ENCODE data around the gene PNPLA5. TPM values are rescaled to one million over a fixed set of nuclear protein-coding genes. Genes with fewer than 3 reads are reported as not detected.

The PNPLA5 gene
- total RNA-seq, 8 experiments from 2014 or later = 0.09 to 0.33 (median 0.18) TPM; not detected in 2

GRCh38 chr22:43845981-43846380, 45.8 kb downstream of the PNPLA5 start:
- ATAC-seq (replicated peaks in 6 of 8) = no peak
- 51 to 100% (median 94%) methylated on average over 1 to 7 of the region's 11 CpGs; no CpG with 5 or more reads in 2 of the 10 experiments for WGBS, 10 experiments
- Histone ChIP-seq H3K4me3 (no peak overlapping the region), H3K4me1 (replicated peaks in 1 of 2) (peaks cover 8 to 15% of the 10 kb centered on the region in 2 donors), H3K27ac (no peak overlapping the region)
- in situ Hi-C loops (cut with MboI; ENCODE audit: low pct_unique_long_range_greater_than_20kb in 2 of 9, low sequenced_read_pairs in 9 of 9, unreplicated experiment in 9 of 9) = loop anchor here in 1 of 9 experiments (25.0 kb wide), 1 partner anchor 459 kb away; no protein-coding TSS in a partner anchor

GRCh38 chr22:43844560-43845545, 47.0 kb downstream of the PNPLA5 start:
- H3K27ac ChIP-seq = no peak overlapping the region
- ATAC-seq (replicated peaks in 6 of 8) = no peak
- in situ Hi-C loops (cut with MboI; ENCODE audit: low pct_unique_long_range_greater_than_20kb in 2 of 9, low sequenced_read_pairs in 9 of 9, unreplicated experiment in 9 of 9) = loop anchor here in 1 of 9 experiments (25.0 kb wide), 1 partner anchor 458 kb away; no protein-coding TSS in a partner anchor
- peaks cover 8 to 15% of the 10 kb centered on the region in 2 donors for H3K4me1 ChIP-seq (replicated peaks in 1 of 2)
- H3K4me3 ChIP-seq = no peak overlapping the region
- WGBS, 10 experiments = 18 to 76% (median 64%) methylated on average over 2 to 5 of the region's 31 CpGs; no CpG with 5 or more reads in 7 of the 10 experiments

GRCh38 chr22:43843783-43844530, 47.9 kb downstream of the PNPLA5 start:
- in situ Hi-C loops (cut with MboI; ENCODE audit: low pct_unique_long_range_greater_than_20kb in 2 of 9, low sequenced_read_pairs in 9 of 9, unreplicated experiment in 9 of 9) = loop anchor here in 1 of 9 experiments (25.0 kb wide), 1 partner anchor 457 kb away; no protein-coding TSS in a partner anchor
- peak in 3 of 8 experiments; percentile 11 to 63 (median 14) for ATAC-seq (replicated peaks in 6 of 8)
- 56 to 100% (median 80%) methylated on average over 1 to 11 of the region's 21 CpGs for WGBS, 10 experiments

GRCh38 chr22:43841742-43842141, 50.1 kb downstream of the PNPLA5 start:
- ATAC-seq (replicated peaks in 6 of 8) = no peak
- H3K4me1 ChIP-seq (replicated peaks in 1 of 2) = no peaks in the 10 kb centered on the region
- 65 to 100% (median 92%) methylated on average over 2 to 7 of the region's 21 CpGs; no CpG with 5 or more reads in 6 of the 10 experiments for WGBS, 10 experiments
- no peak overlapping the region for H3K4me3 ChIP-seq
- in situ Hi-C loops (cut with MboI; ENCODE audit: low pct_unique_long_range_greater_than_20kb in 2 of 9, low sequenced_read_pairs in 9 of 9, unreplicated experiment in 9 of 9) = loop anchor here in 1 of 9 experiments (25.0 kb wide), 1 partner anchor 454 kb away; no protein-coding TSS in a partner anchor
- H3K27ac ChIP-seq = no peak overlapping the region

More at GRCh38 chr22:43843783-43844530, 47.9 kb downstream of the PNPLA5 start:
- peaks cover 7 to 11% of the 10 kb centered on the region in 2 donors for H3K4me1 ChIP-seq (replicated peaks in 1 of 2)
- no peak overlapping the region for H3K4me3 ChIP-seq
- no peak overlapping the region for H3K27ac ChIP-seq

- WGBS, 10 experiments = 60 to 87% methylated on average over 1 to 6 of the region's 16 CpGs; no CpG with 5 or more reads in 8 of the 10 experiments
- in situ Hi-C loops (cut with MboI; ENCODE audit: low pct_unique_long_range_greater_than_20kb in 2 of 9, low sequenced_read_pairs in 9 of 9, unreplicated experiment in 9 of 9) = loop anchor here in 1 of 9 experiments (25.0 kb wide), 1 partner anchor 454 kb away; no protein-coding TSS in a partner anchor
- no peak for ATAC-seq (replicated peaks in 6 of 8)
These were observed 51.0 kb downstream of the PNPLA5 start for GRCh38 chr22:43840851-43841250.

DNA sequence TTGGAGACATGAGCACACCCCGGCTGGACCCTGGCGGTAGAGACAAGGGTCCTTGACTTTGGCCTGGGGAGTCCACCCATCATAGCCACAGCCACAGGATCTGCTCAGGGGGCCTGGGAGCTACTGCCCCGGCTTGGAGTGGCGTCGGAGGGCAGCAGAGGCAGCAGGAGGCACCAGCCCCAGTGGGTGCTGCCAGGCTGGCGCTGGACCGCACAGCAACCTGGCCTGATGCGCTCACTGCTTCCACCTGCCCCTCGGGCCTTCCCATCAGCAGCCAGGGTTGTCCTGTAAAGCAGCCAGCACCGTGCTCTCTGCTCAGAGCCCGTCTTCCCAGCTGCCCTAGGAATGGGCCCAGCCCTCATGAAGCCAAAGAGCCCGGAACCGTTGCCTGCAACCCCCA, 51.4 kb downstream of the PNPLA5 start:
- in situ Hi-C loops (cut with MboI; ENCODE audit: low pct_unique_long_range_greater_than_20kb in 2 of 9, low sequenced_read_pairs in 9 of 9, unreplicated experiment in 9 of 9) = loop anchor here in 1 of 9 experiments (25.0 kb wide), 1 partner anchor 453 kb away; no protein-coding TSS in a partner anchor
- Histone ChIP-seq H3K4me3 (no peak overlapping the region), H3K4me1 (replicated peaks in 1 of 2) (no peaks in the 10 kb centered on the region), H3K27ac (no peak overlapping the region)
- ATAC-seq (replicated peaks in 6 of 8) = no peak
- 60 to 100% (median 84%) methylated on average over 1 to 3 of the region's 13 CpGs; no CpG with 5 or more reads in 6 of the 10 experiments for WGBS, 10 experiments

More at GRCh38 chr22:43840851-43841250, 51.0 kb downstream of the PNPLA5 start:
- Histone ChIP-seq H3K27ac (no peak overlapping the region), H3K4me3 (no peak overlapping the region), H3K4me1 (replicated peaks in 1 of 2) (no peaks in the 10 kb centered on the region)

GRCh38 chr22:43839781-43840180, 52.0 kb downstream of the PNPLA5 start:
- ATAC-seq (replicated peaks in 6 of 8) = no peak
- in situ Hi-C loops (cut with MboI; ENCODE audit: low pct_unique_long_range_greater_than_20kb in 2 of 9, low sequenced_read_pairs in 9 of 9, unreplicated experiment in 9 of 9) = loop anchor here in 1 of 9 experiments (25.0 kb wide), 1 partner anchor 452 kb away; no protein-coding TSS in a partner anchor
- Histone ChIP-seq H3K4me3 (no peak overlapping the region), H3K4me1 (replicated peaks in 1 of 2) (no peaks in the 10 kb centered on the region), H3K27ac (no peak overlapping the region)
- 0 to 80% (median 67%) methylated on average over 1 to 3 of the region's 8 CpGs; no CpG with 5 or more reads in 5 of the 10 experiments for WGBS, 10 experiments

- Histone ChIP-seq H3K27ac (no peak overlapping the region), H3K4me1 (replicated peaks in 1 of 2) (no peaks in the 10 kb centered on the region), H3K4me3 (no peak overlapping the region)
- in situ Hi-C loops (cut with MboI; ENCODE audit: low pct_unique_long_range_greater_than_20kb in 2 of 9, low sequenced_read_pairs in 9 of 9, unreplicated experiment in 9 of 9) = loop anchor here in 1 of 9 experiments (25.0 kb wide), 1 partner anchor 451 kb away; no protein-coding TSS in a partner anchor
- ATAC-seq (replicated peaks in 6 of 8) = no peak
- WGBS, 10 experiments = 45 to 100% (median 92%) methylated on average over 1 to 8 of the region's 25 CpGs; no CpG with 5 or more reads in 2 of the 10 experiments
These were observed 53.1 kb downstream of the PNPLA5 start for GRCh38 chr22:43838571-43839307.

- Histone ChIP-seq H3K27ac (no peak overlapping the region), H3K4me1 (replicated peaks in 1 of 2) (no peaks in the 10 kb centered on the region), H3K4me3 (no peak overlapping the region)
- peak in 1 of 8 experiments; percentile 46 for ATAC-seq (replicated peaks in 6 of 8)
- in situ Hi-C loops (cut with MboI; ENCODE audit: low pct_unique_long_range_greater_than_20kb in 2 of 9, low sequenced_read_pairs in 9 of 9, unreplicated experiment in 9 of 9) = loop anchor here in 1 of 9 experiments (25.0 kb wide), 1 partner anchor 451 kb away; no protein-coding TSS in a partner anchor
- 20 to 98% (median 95%) methylated on average over 1 to 9 of the region's 10 CpGs; no CpG with 5 or more reads in 6 of the 10 experiments for WGBS, 10 experiments
These were observed 53.7 kb downstream of the PNPLA5 start for GRCh38 chr22:43838161-43838560.

- in situ Hi-C loops (cut with MboI; ENCODE audit: low pct_unique_long_range_greater_than_20kb in 2 of 9, low sequenced_read_pairs in 9 of 9, unreplicated experiment in 9 of 9) = loop anchor here in 1 of 9 experiments (25.0 kb wide), 1 partner anchor 450 kb away; no protein-coding TSS in a partner anchor
These were observed 54.1 kb downstream of the PNPLA5 start for GRCh38 chr22:43837666-43838065.

GRCh38 chr22:43835736-43836135, 56.1 kb downstream of the PNPLA5 start:
- in situ Hi-C loops (cut with MboI; ENCODE audit: low pct_unique_long_range_greater_than_20kb in 2 of 9, low sequenced_read_pairs in 9 of 9, unreplicated experiment in 9 of 9) = loop anchor here in 1 of 9 experiments (25.0 kb wide), 1 partner anchor 448 kb away; no protein-coding TSS in a partner anchor
- no peaks in the 10 kb centered on the region for H3K4me1 ChIP-seq (replicated peaks in 1 of 2)
- no peak overlapping the region for H3K27ac ChIP-seq
- ATAC-seq (replicated peaks in 6 of 8) = no peak
- H3K4me3 ChIP-seq = no peak overlapping the region
- 20 to 100% (median 78%) methylated on average over 1 to 8 of the region's 13 CpGs; no CpG with 5 or more reads in 2 of the 10 experiments for WGBS, 10 experiments

More at GRCh38 chr22:43837666-43838065, 54.1 kb downstream of the PNPLA5 start:
- H3K4me3 ChIP-seq = no peak overlapping the region
- ATAC-seq (replicated peaks in 6 of 8) = no peak
- no peak overlapping the region for H3K27ac ChIP-seq
- WGBS, 10 experiments = 89 to 100% (median 93%) methylated on average over 1 to 7 of the region's 9 CpGs; no CpG with 5 or more reads in 5 of the 10 experiments
- H3K4me1 ChIP-seq (replicated peaks in 1 of 2) = no peaks in the 10 kb centered on the region

All from motor neuron (in vitro differentiated cells).